ENCODE data around the gene MDM2. TPM values are rescaled to one million over a fixed set of nuclear protein-coding genes. Genes with fewer than 3 reads are reported as not detected.

The MDM2 gene
- total and polyA plus RNA-seq, 2 of the 8 experiments (the other 6 are each of a cell fraction or from before 2014, with no cell fraction given) = 15.1 to 115 TPM

DNA sequence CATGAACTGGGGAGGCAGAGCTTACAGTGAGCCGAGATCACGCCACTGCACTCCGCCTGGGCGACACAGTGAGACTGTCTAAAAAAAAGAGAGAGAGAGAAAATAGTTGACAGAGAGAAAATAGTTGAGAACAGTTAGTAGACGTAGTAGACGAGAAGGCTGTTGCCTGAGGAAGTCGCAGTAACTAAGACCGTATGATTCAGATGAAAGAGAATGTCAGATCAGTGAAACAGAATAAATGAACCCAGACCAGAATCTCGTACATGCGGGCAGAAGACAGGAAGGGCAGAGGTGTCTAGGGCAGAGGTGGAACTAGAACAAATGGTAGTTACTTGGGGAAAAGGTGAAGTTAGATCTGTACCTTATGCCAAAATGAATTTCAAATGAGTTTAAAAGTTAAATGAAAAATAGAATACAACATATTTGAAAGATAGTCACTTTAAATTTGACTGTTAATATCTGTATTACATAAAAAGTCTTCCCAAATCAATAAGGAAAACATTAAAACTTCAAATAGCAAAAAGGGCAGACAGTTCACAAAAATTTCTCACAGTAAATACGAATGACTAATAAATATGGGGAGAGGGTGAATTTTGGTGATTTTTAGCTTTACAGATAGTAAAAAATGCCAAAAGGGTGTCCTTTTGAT lies 17.7 kb downstream of the MDM2 start:
- Histone ChIP-seq H2BK5ac (ENCODE audit: low read depth, low read length) (no peak overlapping the region), H2BK120ac (replicated peaks; ENCODE audit: low read depth, low read length) (no peak overlapping the region), H3K4ac (replicated peaks; ENCODE audit: insufficient read length, low read depth, low read length) (no peak overlapping the region), H2BK15ac (ENCODE audit: low read length) (no peak overlapping the region), H4K20me1 (replicated peaks in 1 of 2; ENCODE audit: control insufficient read depth in 1 of 2, insufficient read depth in 2 of 2, low read length in 2 of 2) (peaks cover 2 to 7% of the 10 kb centered on the region in 2 experiments), H4K8ac (ENCODE audit: extremely low read depth, insufficient read depth, low read length) (no peak overlapping the region), H3K9ac (replicated peaks in 1 of 4; ENCODE audit: extremely low read depth in 1 of 4, low read depth in 3 of 4, low read length in 3 of 4) (no peak overlapping the region), H2BK12ac (ENCODE audit: low read depth, low read length) (no peak overlapping the region), H2AFZ (ENCODE audit: low read length) (no peak overlapping the region), H3K23ac (ENCODE audit: insufficient read length) (no peak overlapping the region), H3K18ac (ENCODE audit: extremely low read depth, low read length) (no peak overlapping the region), H2AK5ac (ENCODE audit: low read depth, low read length) (no peak overlapping the region), H4K91ac (replicated peaks; ENCODE audit: insufficient read length, low read length) (no peak overlapping the region), H3K36me3 (ENCODE audit: control insufficient read depth in 2 of 4, insufficient read depth in 4 of 4, low read length in 3 of 4) (peaks cover 9 to 92% (median 47%) of the 10 kb centered on the region in 4 experiments), H3K4me1 (replicated peaks in 1 of 4; ENCODE audit: control insufficient read depth in 3 of 4, insufficient read depth in 4 of 4, low read length in 3 of 4) (peaks cover 0 to under 1% (median 0%) of the 10 kb centered on the region in 4 experiments; a peak in 1 of 7 replicates), H3K79me1 (ENCODE audit: low read depth, low read length) (no peaks in the 10 kb centered on the region), H3K27ac (ENCODE audit: low read depth, low read length) (no peak overlapping the region), H2BK20ac (ENCODE audit: low read length) (no peak overlapping the region), H3K4me2 (ENCODE audit: insufficient read depth in 1 of 2, low read depth in 2 of 2, low read length in 2 of 2) (no peak overlapping the region), H3K79me2 (ENCODE audit: control insufficient read depth in 1 of 2, insufficient read depth in 2 of 2, low read length in 2 of 2) (peaks cover 0 to 9% of the 10 kb centered on the region in 2 experiments; a peak in 2 of 4 replicates), H3K23me2 (ENCODE audit: low read depth, low read length) (no peaks in the 10 kb centered on the region), H3K56ac (replicated peaks; ENCODE audit: insufficient read length, low read depth, low read length) (no peak overlapping the region), H3K4me3 (ENCODE audit: extremely low read depth in 1 of 4, insufficient read depth in 2 of 4, low read depth in 3 of 4, low read length in 4 of 4) (no peak overlapping the region), H3K14ac (ENCODE audit: insufficient read length) (no peak overlapping the region), H3K27me3 (replicated peaks in 1 of 4; ENCODE audit: control insufficient read depth in 3 of 4, extremely low read depth in 1 of 4, insufficient read depth in 3 of 4, low read length in 3 of 4) (no peaks in the 10 kb centered on the region), H4K5ac (ENCODE audit: insufficient read length, low read depth, low read length) (no peak overlapping the region), H3K9me3 (ENCODE audit: insufficient read depth in 2 of 2, low read depth in 1 of 2, low read length in 1 of 2) (no peaks in the 10 kb centered on the region)
- TF ChIP-seq SIX5 (IDR thresholded peaks at IDR 0.05; ENCODE audit: low read depth, low read length) = no peak
- TF ChIP-seq KDM1A (IDR thresholded peaks at IDR 0.05; ENCODE audit: borderline replicate concordance, low read length) = no peak
- no peak for TF ChIP-seq TBP (IDR thresholded peaks at IDR 0.05; ENCODE audit: low read depth, low read length)
- POLR2A ChIA-PET (ENCODE audit: partially characterized antibody) = interaction anchor here (1.1 to 2.6 kb wide), 4 partner anchors 8 to 18 kb away, joined by 3 to 14 read pairs (median 4); partner anchors contain the start of gene MDM2
- DNase-seq (ENCODE audit: low read depth in 1 of 2, low spot score in 2 of 2) = no peak
- WGBS, 2 experiments (ENCODE audit: extremely low coverage in 1 of 2, insufficient coverage in 1 of 2, insufficient read length in 1 of 2, insufficient replicate concordance in 2 of 2, low coverage in 1 of 2, low lambda C conversion rate in 2 of 2, missing lambda C conversion rate in 1 of 2) = 81% methylated on average over 11 of the region's 11 CpGs; no CpG with 5 or more reads in 1 of the 2 experiments
- no peak for FAIRE-seq
- CTCF ChIA-PET (ENCODE audit: partially characterized antibody) = no interaction called here

Data from H1 (cell line).